Mesothelial cell of epicardium (in vitro differentiated cells): ENCODE results near the gene SH3GLB2. TPM values are rescaled to one million over a fixed set of nuclear protein-coding genes. Genes with fewer than 3 reads are reported as not detected.

Experiments used
- DNase-seq, 2 experiments: peaks; one replicate each; pipeline ENCODE4 v3.0.0; 2021; ENCODE audit warnings: low spot score in 2 of 2; ENCODE audit not compliant: unreplicated experiment in 2 of 2
- H3K27ac Mint-ChIP-seq: 2 replicates; pipeline ENCODE4 v1.8.0; 2021; ENCODE audit warnings: mixed read lengths
- H3K27me3 Mint-ChIP-seq: 2 replicates; pipeline ENCODE4 v1.8.0; 2021; ENCODE audit warnings: low read depth, mixed read lengths
- H3K36me3 Mint-ChIP-seq: 2 replicates; pipeline ENCODE4 v1.8.0; 2021; ENCODE audit warnings: mixed read lengths
- H3K4me1 Mint-ChIP-seq: 2 replicates; pipeline ENCODE4 v1.8.0; 2021; ENCODE audit warnings: mixed read lengths
- H3K4me3 Mint-ChIP-seq: 2 replicates; pipeline ENCODE4 v1.8.0; 2021; ENCODE audit warnings: mild to moderate bottlenecking, moderate library complexity, mixed read lengths
- H3K9me3 Mint-ChIP-seq: 2 replicates; pipeline ENCODE4 v1.8.0; 2021; ENCODE audit warnings: mixed read lengths
- CTCF ChIP-seq: fragments of 200-600 bp; sonication (generic); IDR thresholded peaks from one replicate; pipeline ENCODE4 v1.5.0; 2021; ENCODE audit warnings: antibody characterized with exemption; ENCODE audit not compliant: unreplicated experiment
- total RNA-seq: library from RNA; stranded (reverse); gene quantifications from 3 replicates; pipeline ENCODE4 v1.2.1, GENCODE V29; 2021

SH3GLB2 gene
- total RNA-seq, 1 donor from 2014 or later, result 173 TPM

- Mint-ChIP-seq H3K4me3 (no peak overlapping the region), H3K27ac (no peak overlapping the region), H3K9me3 (no peaks in the 10 kb centered on the region), H3K4me1 (peaks cover 3% of the 10 kb centered on the region), H3K36me3 (peaks cover 11% of the 10 kb centered on the region), H3K27me3 (no peaks in the 10 kb centered on the region)
- no peak for DNase-seq
- TF ChIP-seq CTCF, result no peak
These were observed 15.8 kb downstream of the SH3GLB2 start for GRCh38 chr9:129012343-129012742.

DNA sequence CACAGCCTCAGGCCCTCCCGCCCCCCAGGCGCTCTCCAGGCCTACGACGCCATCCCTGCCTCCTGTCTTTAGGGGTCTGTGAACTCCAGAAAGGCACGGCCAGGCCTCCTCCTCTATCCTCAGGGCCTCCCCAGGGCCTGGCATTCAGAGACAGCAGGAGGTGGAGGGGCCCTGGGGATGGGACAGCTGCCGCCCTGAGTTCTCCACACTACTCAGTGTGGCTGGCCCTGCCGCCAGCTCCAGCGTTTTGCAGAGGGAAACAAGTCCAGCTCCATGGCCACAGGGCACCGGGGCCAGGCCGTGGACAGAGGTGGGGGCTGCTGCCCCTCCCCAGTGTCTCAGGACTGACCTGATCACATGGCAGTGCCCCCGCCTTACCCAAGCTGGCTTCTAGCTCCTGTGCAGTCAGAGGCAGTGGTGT lies 16.4 kb downstream of the SH3GLB2 start:
- DNase-seq, result no peak
- Mint-ChIP-seq H3K36me3 (peaks cover 11% of the 10 kb centered on the region), H3K9me3 (no peaks in the 10 kb centered on the region), H3K4me3 (no peak overlapping the region), H3K27me3 (no peaks in the 10 kb centered on the region), H3K4me1 (peaks cover 4% of the 10 kb centered on the region), H3K27ac (no peak overlapping the region)
- TF ChIP-seq CTCF, result no peak

GRCh38 chr9:129011170-129011569 lies 17.0 kb downstream of the SH3GLB2 start:
- Mint-ChIP-seq H3K27ac (no peak overlapping the region), H3K4me1 (peaks cover 6% of the 10 kb centered on the region)

DNA sequence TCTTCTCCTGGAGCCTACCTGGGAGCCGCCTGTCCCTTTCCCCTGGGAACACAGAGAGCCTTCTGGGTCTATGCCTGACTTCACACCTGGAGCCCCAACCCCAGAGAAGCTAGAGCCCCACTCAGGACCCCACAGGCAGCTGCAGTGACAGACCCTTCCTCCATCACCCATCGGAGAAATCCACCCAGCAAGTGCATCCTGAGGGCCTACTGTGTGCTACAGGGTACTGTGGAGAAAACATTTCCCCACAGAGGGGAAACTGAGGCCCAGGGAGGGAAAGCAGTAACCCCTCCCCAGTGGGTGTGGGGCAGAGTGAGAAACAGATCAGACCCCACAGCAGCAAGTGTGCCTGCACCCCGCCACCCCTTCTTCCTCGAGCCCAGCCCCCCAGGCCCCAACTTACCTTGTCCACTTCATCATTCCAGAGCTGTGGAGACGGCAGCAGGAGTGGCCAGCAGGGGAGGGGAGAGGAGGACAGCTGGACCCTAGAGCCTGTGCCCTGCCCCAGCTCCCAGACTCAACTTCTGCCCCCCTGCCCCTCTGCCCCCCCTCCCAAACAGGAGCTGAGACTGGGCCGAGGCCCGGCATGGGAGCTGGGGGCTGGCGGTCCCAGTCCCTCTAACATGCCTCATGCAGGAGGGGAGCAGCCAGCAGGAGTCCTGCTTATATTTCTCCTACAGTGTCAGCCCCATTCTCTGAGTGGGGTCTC lies 17.7 kb downstream of the SH3GLB2 start:
- no peak for DNase-seq
- peaks cover 16% of the 10 kb centered on the region for H3K36me3 Mint-ChIP-seq
- TF ChIP-seq CTCF, result no peak
- H3K9me3 Mint-ChIP-seq, result no peaks in the 10 kb centered on the region
- no peak overlapping the region for H3K4me3 Mint-ChIP-seq
- no peak overlapping the region for H3K27ac Mint-ChIP-seq
- no peaks in the 10 kb centered on the region for H3K27me3 Mint-ChIP-seq
- peaks cover 6% of the 10 kb centered on the region for H3K4me1 Mint-ChIP-seq

More at GRCh38 chr9:129011170-129011569, 17.0 kb downstream of the SH3GLB2 start:
- Mint-ChIP-seq H3K27me3 (no peaks in the 10 kb centered on the region), H3K9me3 (no peaks in the 10 kb centered on the region), H3K36me3 (peaks cover 12% of the 10 kb centered on the region), H3K4me3 (no peak overlapping the region)
- TF ChIP-seq CTCF, result no peak
- no peak for DNase-seq

GRCh38 chr9:129009584-129010141 lies 18.5 kb downstream of the SH3GLB2 start:
- Mint-ChIP-seq H3K36me3 (peaks cover 21% of the 10 kb centered on the region), H3K27ac (no peak overlapping the region), H3K4me3 (no peak overlapping the region), H3K4me1 (peaks cover 6% of the 10 kb centered on the region), H3K27me3 (no peaks in the 10 kb centered on the region), H3K9me3 (no peaks in the 10 kb centered on the region)
- TF ChIP-seq CTCF, result no peak
- no peak for DNase-seq
